ENCODE measurements around the gene ARL8A. TPM values are rescaled to one million over a fixed set of nuclear protein-coding genes. Genes with fewer than 3 reads are reported as not detected.

Gene ARL8A
- total and polyA plus RNA-seq, 7 experiments from 2014 or later = 5.5 to 99.4 (median 47.1) TPM

DNA sequence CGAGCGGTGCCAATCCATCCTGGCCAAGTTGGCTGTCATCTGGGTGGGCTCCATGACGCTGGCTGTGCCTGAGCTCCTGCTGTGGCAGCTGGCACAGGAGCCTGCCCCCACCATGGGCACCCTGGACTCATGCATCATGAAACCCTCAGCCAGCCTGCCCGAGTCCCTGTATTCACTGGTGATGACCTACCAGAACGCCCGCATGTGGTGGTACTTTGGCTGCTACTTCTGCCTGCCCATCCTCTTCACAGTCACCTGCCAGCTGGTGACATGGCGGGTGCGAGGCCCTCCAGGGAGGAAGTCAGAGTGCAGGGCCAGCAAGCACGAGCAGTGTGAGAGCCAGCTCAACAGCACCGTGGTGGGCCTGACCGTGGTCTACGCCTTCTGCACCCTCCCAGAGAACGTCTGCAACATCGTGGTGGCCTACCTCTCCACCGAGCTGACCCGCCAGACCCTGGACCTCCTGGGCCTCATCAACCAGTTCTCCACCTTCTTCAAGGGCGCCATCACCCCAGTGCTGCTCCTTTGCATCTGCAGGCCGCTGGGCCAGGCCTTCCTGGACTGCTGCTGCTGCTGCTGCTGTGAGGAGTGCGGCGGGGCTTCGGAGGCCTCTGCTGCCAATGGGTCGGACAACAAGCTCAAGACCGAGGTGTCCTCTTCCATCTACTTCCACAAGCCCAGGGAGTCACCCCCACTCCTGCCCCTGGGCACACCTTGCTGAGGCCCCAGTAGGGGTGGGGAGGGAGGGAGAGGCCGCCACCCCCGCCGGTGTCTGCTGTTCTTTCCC lies 16.5 kb downstream of the ARL8A start:
- Histone ChIP-seq H3K36me3 (ENCODE audit: control insufficient read depth in 2 of 3, insufficient read depth in 3 of 3, low read length in 3 of 3) (peaks cover 0 to 12% (median 0%) of the 10 kb centered on the region in 3 experiments), H3K27ac (ENCODE audit: low read depth, low read length) (no peak overlapping the region), H3K9me3 (ENCODE audit: control insufficient read depth in 2 of 3, low read length in 3 of 3) (no peaks in the 10 kb centered on the region), H3K4me3 (ENCODE audit: low read length) (no peak overlapping the region), H3K4me1 (ENCODE audit: control insufficient read depth in 2 of 2, insufficient read depth in 2 of 2, low read length in 2 of 2) (no peaks in the 10 kb centered on the region), H3K27me3 (ENCODE audit: control insufficient read depth in 2 of 2, insufficient read depth in 2 of 2, low read length in 2 of 2) (no peaks in the 10 kb centered on the region)
- Mint-ChIP-seq H3K27me3 (peaks cover 0 to 16% (median 9%) of the 10 kb centered on the region in 5 donors), H3K36me3 (peaks cover 0 to under 1% (median 0%) of the 10 kb centered on the region in 5 donors), H3K27ac (peak overlapping the region in 2 of 9 donors; percentile 43 to 59), H3K9me3 (no peaks in the 10 kb centered on the region), H3K4me3 (no peak overlapping the region), H3K4me1 (peaks cover 0 to 11% (median 3%) of the 10 kb centered on the region in 7 donors)
- DNase-seq (no peak), ATAC-seq (no peak)
- CTCF ChIA-PET = no interaction called here
- POLR2A ChIA-PET = no interaction called here
- intact Hi-C loops (cut with micrococcal nuclease) = no loop called here

- intact Hi-C loops (cut with micrococcal nuclease) = no loop called here
- CTCF ChIA-PET = no interaction called here
Measured at GRCh38 chr1:202127061-202127460, 17.5 kb downstream of the ARL8A start.

DNA sequence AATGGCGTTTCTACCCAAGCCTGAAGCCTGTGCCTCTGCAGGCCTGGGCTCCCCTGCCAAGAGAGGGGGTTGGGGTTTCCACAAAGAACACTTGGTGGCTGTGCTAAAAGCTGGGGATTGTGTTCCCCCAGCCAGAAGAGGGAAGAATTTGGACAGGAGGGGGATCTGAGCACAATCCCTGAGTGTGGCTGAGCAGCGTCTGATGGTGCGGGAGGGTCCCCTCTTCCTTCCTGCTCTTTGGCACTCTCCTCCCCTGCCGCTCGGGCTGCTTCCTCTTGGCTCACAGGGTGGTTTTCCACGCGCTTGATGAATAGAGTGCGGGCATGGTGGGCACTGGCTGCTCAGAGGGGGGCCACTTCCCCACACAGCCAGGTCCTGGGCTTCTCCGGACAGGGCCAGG lies 18.1 kb downstream of the ARL8A start:
- Mint-ChIP-seq H3K27ac (no peak overlapping the region), H3K4me3 (no peak overlapping the region), H3K4me1 (peaks cover 0 to 7% (median 0%) of the 10 kb centered on the region in 7 donors), H3K36me3 (no peaks in the 10 kb centered on the region), H3K9me3 (no peaks in the 10 kb centered on the region), H3K27me3 (peaks cover 6 to 16% (median 9%) of the 10 kb centered on the region in 5 donors)
- H3K4me3 ChIP-seq (ENCODE audit: low read length) = no peak overlapping the region
- ATAC-seq (no peak), DNase-seq (no peak)
- no peaks in the 10 kb centered on the region for H3K4me1 ChIP-seq (ENCODE audit: control insufficient read depth in 2 of 2, insufficient read depth in 2 of 2, low read length in 2 of 2)
- POLR2A ChIA-PET = no interaction called here
- H3K27ac ChIP-seq (ENCODE audit: low read depth, low read length) = no peak overlapping the region
- H3K9me3 ChIP-seq (ENCODE audit: control insufficient read depth in 2 of 3, low read length in 3 of 3) = no peaks in the 10 kb centered on the region
- H3K36me3 ChIP-seq (ENCODE audit: control insufficient read depth in 2 of 3, insufficient read depth in 3 of 3, low read length in 3 of 3) = no peaks in the 10 kb centered on the region
- CTCF ChIA-PET = no interaction called here
- H3K27me3 ChIP-seq (ENCODE audit: control insufficient read depth in 2 of 2, insufficient read depth in 2 of 2, low read length in 2 of 2) = no peaks in the 10 kb centered on the region
- intact Hi-C loops (cut with micrococcal nuclease) = no loop called here

More at GRCh38 chr1:202127061-202127460, 17.5 kb downstream of the ARL8A start:
- POLR2A ChIA-PET = no interaction called here
- Histone ChIP-seq H3K36me3 (ENCODE audit: control insufficient read depth in 2 of 3, insufficient read depth in 3 of 3, low read length in 3 of 3) (peaks cover 0 to 2% (median 0%) of the 10 kb centered on the region in 3 experiments), H3K27me3 (ENCODE audit: control insufficient read depth in 2 of 2, insufficient read depth in 2 of 2, low read length in 2 of 2) (no peaks in the 10 kb centered on the region), H3K27ac (ENCODE audit: low read depth, low read length) (no peak overlapping the region), H3K4me1 (ENCODE audit: control insufficient read depth in 2 of 2, insufficient read depth in 2 of 2, low read length in 2 of 2) (no peaks in the 10 kb centered on the region), H3K4me3 (ENCODE audit: low read length) (no peak overlapping the region), H3K9me3 (ENCODE audit: control insufficient read depth in 2 of 3, low read length in 3 of 3) (no peaks in the 10 kb centered on the region)
- peaks cover 0 to 11% (median 3%) of the 10 kb centered on the region in 7 donors for H3K4me1 Mint-ChIP-seq
- H3K36me3 Mint-ChIP-seq = no peaks in the 10 kb centered on the region
- ATAC-seq (no peak), DNase-seq (no peak)
- peaks cover 0 to 16% (median 9%) of the 10 kb centered on the region in 5 donors for H3K27me3 Mint-ChIP-seq
- no peak overlapping the region for H3K4me3 Mint-ChIP-seq
- H3K27ac Mint-ChIP-seq = no peak overlapping the region
- no peaks in the 10 kb centered on the region for H3K9me3 Mint-ChIP-seq

GRCh38 chr1:202125611-202126010 lies 18.9 kb downstream of the ARL8A start:
- no peaks in the 10 kb centered on the region for H3K36me3 Mint-ChIP-seq
- H3K27ac Mint-ChIP-seq = no peak overlapping the region
- Histone ChIP-seq H3K9me3 (ENCODE audit: control insufficient read depth in 2 of 3, low read length in 3 of 3) (no peaks in the 10 kb centered on the region), H3K27ac (ENCODE audit: low read depth, low read length) (no peak overlapping the region), H3K27me3 (ENCODE audit: control insufficient read depth in 2 of 2, insufficient read depth in 2 of 2, low read length in 2 of 2) (no peaks in the 10 kb centered on the region), H3K4me1 (ENCODE audit: control insufficient read depth in 2 of 2, insufficient read depth in 2 of 2, low read length in 2 of 2) (no peaks in the 10 kb centered on the region), H3K36me3 (ENCODE audit: control insufficient read depth in 2 of 3, insufficient read depth in 3 of 3, low read length in 3 of 3) (no peaks in the 10 kb centered on the region), H3K4me3 (ENCODE audit: low read length) (no peak overlapping the region)
- H3K9me3 Mint-ChIP-seq = no peaks in the 10 kb centered on the region
- ChIA-PET CTCF (no interaction called here), POLR2A (no interaction called here)
- H3K4me3 Mint-ChIP-seq = no peak overlapping the region
- intact Hi-C loops (cut with micrococcal nuclease) = no loop called here
- peaks cover 0 to 7% (median 0%) of the 10 kb centered on the region in 7 donors for H3K4me1 Mint-ChIP-seq
- peaks cover 6 to 16% (median 10%) of the 10 kb centered on the region in 5 donors for H3K27me3 Mint-ChIP-seq
- DNase-seq (no peak), ATAC-seq (no peak)

GRCh38 chr1:202124142-202124541 lies 20.4 kb downstream of the ARL8A start:
- Mint-ChIP-seq H3K27ac (no peak overlapping the region), H3K9me3 (no peaks in the 10 kb centered on the region), H3K36me3 (no peaks in the 10 kb centered on the region), H3K27me3 (peaks cover 6 to 16% (median 10%) of the 10 kb centered on the region in 5 donors), H3K4me3 (no peak overlapping the region), H3K4me1 (peaks cover 0 to 7% (median 0%) of the 10 kb centered on the region in 7 donors)
- DNase-seq (no peak), ATAC-seq (no peak)
- Histone ChIP-seq H3K9me3 (ENCODE audit: control insufficient read depth in 2 of 3, low read length in 3 of 3) (no peaks in the 10 kb centered on the region), H3K36me3 (ENCODE audit: control insufficient read depth in 2 of 3, insufficient read depth in 3 of 3, low read length in 3 of 3) (no peaks in the 10 kb centered on the region), H3K27ac (ENCODE audit: low read depth, low read length) (no peak overlapping the region), H3K4me3 (ENCODE audit: low read length) (no peak overlapping the region), H3K4me1 (ENCODE audit: control insufficient read depth in 2 of 2, insufficient read depth in 2 of 2, low read length in 2 of 2) (no peaks in the 10 kb centered on the region), H3K27me3 (ENCODE audit: control insufficient read depth in 2 of 2, insufficient read depth in 2 of 2, low read length in 2 of 2) (no peaks in the 10 kb centered on the region)
- ChIA-PET POLR2A (no interaction called here), CTCF (interaction anchor here (1.0 kb wide), 1 partner anchor 11 kb away, joined by 5 read pairs; no protein-coding TSS in a partner anchor)
- intact Hi-C loops (cut with micrococcal nuclease) = no loop called here

GRCh38 chr1:202123336-202123813 lies 21.2 kb downstream of the ARL8A start:
- no peak overlapping the region for H3K4me3 Mint-ChIP-seq
- DNase-seq (no peak), ATAC-seq (no peak)
- H3K36me3 ChIP-seq (ENCODE audit: control insufficient read depth in 2 of 3, insufficient read depth in 3 of 3, low read length in 3 of 3) = no peaks in the 10 kb centered on the region
- H3K4me1 ChIP-seq (ENCODE audit: control insufficient read depth in 2 of 2, insufficient read depth in 2 of 2, low read length in 2 of 2) = no peaks in the 10 kb centered on the region
- no peak overlapping the region for H3K27ac Mint-ChIP-seq
- H3K4me3 ChIP-seq (ENCODE audit: low read length) = no peak overlapping the region
- no peaks in the 10 kb centered on the region for H3K9me3 Mint-ChIP-seq
- peaks cover 6 to 16% (median 10%) of the 10 kb centered on the region in 5 donors for H3K27me3 Mint-ChIP-seq
- intact Hi-C loops (cut with micrococcal nuclease) = no loop called here
- CTCF ChIA-PET = interaction anchor here (1.0 kb wide), 1 partner anchor 12 kb away, joined by 5 read pairs; no protein-coding TSS in a partner anchor
- no peaks in the 10 kb centered on the region for H3K27me3 ChIP-seq (ENCODE audit: control insufficient read depth in 2 of 2, insufficient read depth in 2 of 2, low read length in 2 of 2)
- H3K27ac ChIP-seq (ENCODE audit: low read depth, low read length) = no peak overlapping the region
- peaks cover 0 to 7% (median 0%) of the 10 kb centered on the region in 7 donors for H3K4me1 Mint-ChIP-seq
- no peaks in the 10 kb centered on the region for H3K36me3 Mint-ChIP-seq
- no peaks in the 10 kb centered on the region for H3K9me3 ChIP-seq (ENCODE audit: control insufficient read depth in 2 of 3, low read length in 3 of 3)
- POLR2A ChIA-PET = interaction anchor here (0.6 kb wide), 1 partner anchor 52 kb away, joined by 3 read pairs; no protein-coding TSS in a partner anchor
